ENCODE results near the gene GAS2L1.

Gene GAS2L1

GRCh38 chr22:29342177-29342576 lies 35.7 kb downstream of the GAS2L1 start:
- TF ChIP-seq POLR2AphosphoS5 (IDR thresholded peaks at IDR 0.05; ENCODE audit: low read depth) (0 out of 2 replicates have a peak, but pooled peaks have one; percentile 47), SPI1 (IDR thresholded peaks at IDR 0.05; ENCODE audit: borderline replicate concordance, low read depth) (peak; percentile 79)
- TF ChIP-seq, protein P1, sequence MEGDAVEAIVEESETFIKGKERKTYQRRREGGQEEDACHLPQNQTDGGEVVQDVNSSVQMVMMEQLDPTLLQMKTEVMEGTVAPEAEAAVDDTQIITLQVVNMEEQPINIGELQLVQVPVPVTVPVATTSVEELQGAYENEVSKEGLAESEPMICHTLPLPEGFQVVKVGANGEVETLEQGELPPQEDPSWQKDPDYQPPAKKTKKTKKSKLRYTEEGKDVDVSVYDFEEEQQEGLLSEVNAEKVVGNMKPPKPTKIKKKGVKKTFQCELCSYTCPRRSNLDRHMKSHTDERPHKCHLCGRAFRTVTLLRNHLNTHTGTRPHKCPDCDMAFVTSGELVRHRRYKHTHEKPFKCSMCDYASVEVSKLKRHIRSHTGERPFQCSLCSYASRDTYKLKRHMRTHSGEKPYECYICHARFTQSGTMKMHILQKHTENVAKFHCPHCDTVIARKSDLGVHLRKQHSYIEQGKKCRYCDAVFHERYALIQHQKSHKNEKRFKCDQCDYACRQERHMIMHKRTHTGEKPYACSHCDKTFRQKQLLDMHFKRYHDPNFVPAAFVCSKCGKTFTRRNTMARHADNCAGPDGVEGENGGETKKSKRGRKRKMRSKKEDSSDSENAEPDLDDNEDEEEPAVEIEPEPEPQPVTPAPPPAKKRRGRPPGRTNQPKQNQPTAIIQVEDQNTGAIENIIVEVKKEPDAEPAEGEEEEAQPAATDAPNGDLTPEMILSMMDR (IDR thresholded peaks at IDR 0.05; ENCODE audit: insufficient read depth, low read length) = no peak
- peak in 1 of 2 experiments; percentile 82 for DNase-seq (ENCODE audit: low read depth in 1 of 2, low spot score in 1 of 2)
- no peak overlapping the region for H3K4me3 ChIP-seq (replicated peaks; ENCODE audit: insufficient read depth, low read length)

DNA sequence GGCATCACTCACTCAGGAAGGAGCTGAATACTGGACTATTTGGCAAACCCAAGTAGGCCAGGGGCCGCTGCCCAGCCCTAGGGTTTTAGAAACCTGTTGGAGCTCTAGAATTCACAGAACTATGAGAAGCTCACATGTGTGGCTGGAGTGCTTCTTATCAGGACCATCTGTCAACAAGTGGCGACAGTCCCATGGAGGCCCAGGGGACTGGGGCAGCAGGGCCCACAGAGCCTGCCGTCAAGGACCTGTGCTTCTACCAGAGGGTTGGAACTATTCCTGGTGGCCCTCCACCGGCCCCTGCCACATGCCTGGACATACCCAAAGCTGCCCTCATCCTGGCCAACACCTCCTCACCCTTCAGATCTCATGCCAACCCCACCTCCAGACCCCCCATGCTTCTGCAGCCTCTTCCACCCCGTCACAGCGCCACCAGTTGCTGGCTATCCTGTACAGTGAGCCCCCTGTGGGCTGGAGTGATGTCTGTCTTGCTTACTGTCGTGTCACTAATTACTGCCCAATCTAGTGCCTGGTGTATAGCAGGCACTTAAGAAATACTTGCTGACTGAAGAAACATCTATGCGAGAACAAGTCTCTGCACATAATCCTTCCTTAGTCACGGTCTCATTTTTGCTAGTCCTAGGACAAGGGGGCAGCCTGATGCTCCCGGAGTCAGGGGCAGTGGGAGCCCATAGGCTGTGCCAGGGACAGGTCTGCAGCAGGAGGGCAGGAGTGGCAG lies 36.3 kb downstream of the GAS2L1 start:
- no peak for DNase-seq (ENCODE audit: low read depth in 1 of 2, low spot score in 1 of 2)
- no peaks in the 10 kb centered on the region for H3K27me3 ChIP-seq (ENCODE audit: insufficient read depth, poor library complexity, severe bottlenecking)
- TF ChIP-seq REST (IDR thresholded peaks at IDR 0.05; ENCODE audit: insufficient replicate concordance, low read depth) = no peak
- no peak for TF ChIP-seq GABPA (IDR thresholded peaks at IDR 0.05; ENCODE audit: low read depth)
- TF ChIP-seq, protein P1 (IDR thresholded peaks at IDR 0.05; ENCODE audit: insufficient read depth, low read length) = no peak
- no peak for TF ChIP-seq POLR2AphosphoS5 (IDR thresholded peaks at IDR 0.05; ENCODE audit: low read depth)
- TF ChIP-seq SPI1 (IDR thresholded peaks at IDR 0.05; ENCODE audit: borderline replicate concordance, low read depth) = no peak
- peak overlapping the region; percentile 46 for H3K27ac ChIP-seq (replicated peaks)
- H3K4me3 ChIP-seq (replicated peaks; ENCODE audit: insufficient read depth, low read length) = no peak overlapping the region

More at GRCh38 chr22:29342177-29342576, 35.7 kb downstream of the GAS2L1 start:
- no peaks in the 10 kb centered on the region for H3K27me3 ChIP-seq (ENCODE audit: insufficient read depth, poor library complexity, severe bottlenecking)
- peak overlapping the region; percentile 46 for H3K27ac ChIP-seq (replicated peaks)

DNA sequence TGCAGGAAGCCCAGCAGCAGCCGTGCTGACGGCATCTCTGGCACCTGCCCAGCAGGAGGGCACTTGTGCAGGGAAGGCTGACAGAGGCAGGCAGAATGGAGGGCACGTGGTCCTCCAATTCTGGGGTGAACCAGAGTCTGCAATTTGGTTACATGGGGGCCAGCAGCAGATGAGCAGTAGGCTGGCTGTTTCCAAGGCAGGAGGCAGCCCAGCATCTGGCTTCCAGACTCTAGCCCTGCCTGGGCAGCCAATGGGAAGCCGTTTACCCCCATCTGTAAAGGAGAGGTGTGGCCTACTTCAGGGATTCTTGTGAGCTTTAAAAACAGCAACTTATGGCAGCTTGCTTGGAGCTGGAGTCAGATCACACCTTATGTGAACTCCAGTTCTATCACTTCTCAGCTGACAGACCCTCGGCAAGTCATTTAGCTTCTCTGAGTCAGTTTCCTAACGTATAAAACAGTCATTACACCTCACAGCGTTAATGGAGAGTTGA lies 36.9 kb downstream of the GAS2L1 start:
- no peak for DNase-seq (ENCODE audit: low read depth in 1 of 2, low spot score in 1 of 2)
- no peak overlapping the region for H3K27ac ChIP-seq (replicated peaks)

More for the DNA sequence above, 36.9 kb downstream of the GAS2L1 start:
- no peak overlapping the region for H3K4me3 ChIP-seq (replicated peaks; ENCODE audit: insufficient read depth, low read length)
- TF ChIP-seq GABPA (IDR thresholded peaks at IDR 0.05; ENCODE audit: low read depth) = no peak
- TF ChIP-seq REST (IDR thresholded peaks at IDR 0.05; ENCODE audit: insufficient replicate concordance, low read depth) = no peak
- TF ChIP-seq, protein P1 (IDR thresholded peaks at IDR 0.05; ENCODE audit: insufficient read depth, low read length) = no peak
- TF ChIP-seq SPI1 (IDR thresholded peaks at IDR 0.05; ENCODE audit: borderline replicate concordance, low read depth) = no peak
- no peak for TF ChIP-seq POLR2AphosphoS5 (IDR thresholded peaks at IDR 0.05; ENCODE audit: low read depth)
- no peaks in the 10 kb centered on the region for H3K27me3 ChIP-seq (ENCODE audit: insufficient read depth, poor library complexity, severe bottlenecking)

Data from HL-60 (cell line).